Measurements from ENCODE around the gene SCAMP5.

Gene SCAMP5

GRCh38 chr15:74992619-74993018 lies 2.7 kb upstream of the SCAMP5 start:
- no peak overlapping the region for H3K4me3 Mint-ChIP-seq
- H3K9me3 Mint-ChIP-seq, result no peaks in the 10 kb centered on the region
- peaks cover 29% of the 10 kb centered on the region for H3K27me3 Mint-ChIP-seq
- H3K27ac Mint-ChIP-seq, result no peak overlapping the region
- no peaks in the 10 kb centered on the region for H3K36me3 Mint-ChIP-seq (ENCODE audit: low read depth)
- no peak for DNase-seq
- peaks cover 14% of the 10 kb centered on the region for H3K4me1 Mint-ChIP-seq (ENCODE audit: low read depth)

GRCh38 chr15:74994236-74994635 lies 1.1 kb upstream of the SCAMP5 start:
- Mint-ChIP-seq H3K9me3 (no peaks in the 10 kb centered on the region), H3K4me3 (no peak overlapping the region), H3K36me3 (ENCODE audit: low read depth) (no peaks in the 10 kb centered on the region), H3K4me1 (ENCODE audit: low read depth) (peaks cover 14% of the 10 kb centered on the region), H3K27me3 (peaks cover 44% of the 10 kb centered on the region), H3K27ac (no peak overlapping the region)
- no peak for DNase-seq

GRCh38 chr15:74994685-74995084 lies 678 bp upstream of the SCAMP5 start:
- Mint-ChIP-seq H3K4me1 (ENCODE audit: low read depth) (peaks cover 14% of the 10 kb centered on the region), H3K27me3 (peaks cover 46% of the 10 kb centered on the region), H3K4me3 (peak overlapping the region; percentile 64), H3K9me3 (no peaks in the 10 kb centered on the region), H3K36me3 (ENCODE audit: low read depth) (no peaks in the 10 kb centered on the region), H3K27ac (no peak overlapping the region)
- DNase-seq, result no peak

- H3K36me3 Mint-ChIP-seq (ENCODE audit: low read depth), result no peaks in the 10 kb centered on the region
- H3K4me3 Mint-ChIP-seq, result peak overlapping the region; percentile 64
- no peaks in the 10 kb centered on the region for H3K9me3 Mint-ChIP-seq
- DNase-seq, result no peak
- H3K27ac Mint-ChIP-seq, result no peak overlapping the region
- H3K4me1 Mint-ChIP-seq (ENCODE audit: low read depth), result peaks cover 10% of the 10 kb centered on the region
- peaks cover 51% of the 10 kb centered on the region for H3K27me3 Mint-ChIP-seq
Observed at GRCh38 chr15:74995779-74996765, 709 bp downstream of the SCAMP5 start.

GRCh38 chr15:74997141-74997540 lies 1.8 kb downstream of the SCAMP5 start:
- Mint-ChIP-seq H3K4me3 (no peak overlapping the region), H3K36me3 (ENCODE audit: low read depth) (no peaks in the 10 kb centered on the region), H3K27ac (no peak overlapping the region), H3K27me3 (peaks cover 49% of the 10 kb centered on the region), H3K9me3 (no peaks in the 10 kb centered on the region), H3K4me1 (ENCODE audit: low read depth) (peaks cover 10% of the 10 kb centered on the region)
- no peak for DNase-seq

GRCh38 chr15:74997543-74997942 lies 2.2 kb downstream of the SCAMP5 start:
- no peaks in the 10 kb centered on the region for H3K9me3 Mint-ChIP-seq
- no peak for DNase-seq
- no peak overlapping the region for H3K27ac Mint-ChIP-seq
- no peaks in the 10 kb centered on the region for H3K36me3 Mint-ChIP-seq (ENCODE audit: low read depth)
- H3K4me3 Mint-ChIP-seq, result no peak overlapping the region
- H3K27me3 Mint-ChIP-seq, result peaks cover 51% of the 10 kb centered on the region
- H3K4me1 Mint-ChIP-seq (ENCODE audit: low read depth), result peaks cover 10% of the 10 kb centered on the region

GRCh38 chr15:75001310-75001709 lies 5.9 kb downstream of the SCAMP5 start:
- H3K9me3 Mint-ChIP-seq, result no peaks in the 10 kb centered on the region
- no peak for DNase-seq
- H3K4me3 Mint-ChIP-seq, result no peak overlapping the region
- no peak overlapping the region for H3K27ac Mint-ChIP-seq
- H3K27me3 Mint-ChIP-seq, result peaks cover 42% of the 10 kb centered on the region
- peaks cover 3% of the 10 kb centered on the region for H3K4me1 Mint-ChIP-seq (ENCODE audit: low read depth)
- no peaks in the 10 kb centered on the region for H3K36me3 Mint-ChIP-seq (ENCODE audit: low read depth)

- no peaks in the 10 kb centered on the region for H3K9me3 Mint-ChIP-seq
- H3K36me3 Mint-ChIP-seq (ENCODE audit: low read depth), result no peaks in the 10 kb centered on the region
- no peak overlapping the region for H3K4me3 Mint-ChIP-seq
Observed at GRCh38 chr15:75002398-75002797, 7.0 kb downstream of the SCAMP5 start.

GRCh38 chr15:75007216-75007615 lies 11.9 kb downstream of the SCAMP5 start:
- Mint-ChIP-seq H3K9me3 (no peaks in the 10 kb centered on the region), H3K36me3 (ENCODE audit: low read depth) (no peaks in the 10 kb centered on the region), H3K27ac (no peak overlapping the region), H3K27me3 (peaks cover 14% of the 10 kb centered on the region), H3K4me3 (no peak overlapping the region), H3K4me1 (ENCODE audit: low read depth) (peaks cover 6% of the 10 kb centered on the region)
- no peak for DNase-seq

More at GRCh38 chr15:75002398-75002797, 7.0 kb downstream of the SCAMP5 start:
- DNase-seq, result no peak
- no peak overlapping the region for H3K27ac Mint-ChIP-seq
- no peaks in the 10 kb centered on the region for H3K4me1 Mint-ChIP-seq (ENCODE audit: low read depth)
- peaks cover 32% of the 10 kb centered on the region for H3K27me3 Mint-ChIP-seq

GRCh38 chr15:75008221-75008625 lies 12.9 kb downstream of the SCAMP5 start:
- DNase-seq, result no peak
- peaks cover 12% of the 10 kb centered on the region for H3K27me3 Mint-ChIP-seq
- H3K27ac Mint-ChIP-seq, result no peak overlapping the region
- peaks cover 6% of the 10 kb centered on the region for H3K4me1 Mint-ChIP-seq (ENCODE audit: low read depth)
- no peaks in the 10 kb centered on the region for H3K36me3 Mint-ChIP-seq (ENCODE audit: low read depth)
- H3K9me3 Mint-ChIP-seq, result no peaks in the 10 kb centered on the region
- H3K4me3 Mint-ChIP-seq, result no peak overlapping the region

GRCh38 chr15:75008629-75009326 lies 13.4 kb downstream of the SCAMP5 start:
- Mint-ChIP-seq H3K4me1 (ENCODE audit: low read depth) (peaks cover 6% of the 10 kb centered on the region), H3K27ac (no peak overlapping the region), H3K9me3 (no peaks in the 10 kb centered on the region), H3K36me3 (ENCODE audit: low read depth) (no peaks in the 10 kb centered on the region), H3K4me3 (no peak overlapping the region), H3K27me3 (peaks cover 12% of the 10 kb centered on the region)
- no peak for DNase-seq

GRCh38 chr15:75016431-75016830 lies 21.1 kb downstream of the SCAMP5 start:
- no peak for DNase-seq
- no peaks in the 10 kb centered on the region for H3K9me3 Mint-ChIP-seq
- no peak overlapping the region for H3K27ac Mint-ChIP-seq
- no peaks in the 10 kb centered on the region for H3K4me1 Mint-ChIP-seq (ENCODE audit: low read depth)
- no peaks in the 10 kb centered on the region for H3K27me3 Mint-ChIP-seq
- H3K36me3 Mint-ChIP-seq (ENCODE audit: low read depth), result no peaks in the 10 kb centered on the region
- no peak overlapping the region for H3K4me3 Mint-ChIP-seq

GRCh38 chr15:75019916-75020315 lies 24.6 kb downstream of the SCAMP5 start:
- Mint-ChIP-seq H3K4me1 (ENCODE audit: low read depth) (peaks cover 10% of the 10 kb centered on the region), H3K36me3 (ENCODE audit: low read depth) (peaks cover 12% of the 10 kb centered on the region), H3K27me3 (no peaks in the 10 kb centered on the region), H3K4me3 (no peak overlapping the region), H3K27ac (no peak overlapping the region), H3K9me3 (no peaks in the 10 kb centered on the region)
- no peak for DNase-seq

- Mint-ChIP-seq H3K27ac (no peak overlapping the region), H3K27me3 (no peaks in the 10 kb centered on the region), H3K9me3 (no peaks in the 10 kb centered on the region), H3K4me3 (no peak overlapping the region), H3K4me1 (ENCODE audit: low read depth) (peaks cover 16% of the 10 kb centered on the region), H3K36me3 (ENCODE audit: low read depth) (peaks cover 22% of the 10 kb centered on the region)
- no peak for DNase-seq
Observed at GRCh38 chr15:75021341-75021740, 26.0 kb downstream of the SCAMP5 start.

- DNase-seq, result no peak
- Mint-ChIP-seq H3K4me1 (ENCODE audit: low read depth) (peaks cover 20% of the 10 kb centered on the region), H3K27me3 (no peaks in the 10 kb centered on the region), H3K36me3 (ENCODE audit: low read depth) (peaks cover 31% of the 10 kb centered on the region), H3K9me3 (no peaks in the 10 kb centered on the region), H3K4me3 (peak overlapping the region; percentile 94), H3K27ac (no peak overlapping the region)
Observed at GRCh38 chr15:75022783-75023180, 27.4 kb downstream of the SCAMP5 start.

All from activated T-cell treated with anti-CD3 and anti-CD28 coated beads, Interleukin-2, amount 50 U/mL, for 24 hours (primary cell).